HepG2 (cell line): Measurements from ENCODE around the gene PTGIR.

Experiments
- EP300 ChIP-seq, 3 experiments: sonication (generic) in 1 of 3; formaldehyde crosslinking in 1 of 3; IDR thresholded peaks; 2 replicates each; pipeline versions ENCODE4 v1.5.1 to v1.6.1; 2011 to 2020; ENCODE audit warnings: low read depth in 2 of 3, low read length in 2 of 3, borderline replicate concordance in 1 of 3, improper control_type of control experiment in 1 of 3, mild to moderate bottlenecking in 1 of 3, missing genetic modification reagents in 1 of 3, moderate library complexity in 1 of 3
- HCFC1 ChIP-seq: fragments of 150-350 bp; IDR thresholded peaks from 2 replicates; pipeline ENCODE4 v1.6.1; 2014; ENCODE audit warnings: low read depth, low read length
- NBN ChIP-seq: fragments of 450-650 bp; conservative IDR thresholded peaks from 2 replicates; pipeline ENCODE4 v1.6.1; 2017
- NFRKB ChIP-seq: fragments of 450-650 bp; IDR thresholded peaks from 2 replicates; pipeline ENCODE4 v1.6.1; 2017

GRCh38 chr19:46598372-46598917, 26.4 kb downstream of the PTGIR start:
- TF ChIP-seq NBN (no peak), NFRKB (no peak), EP300 (IDR thresholded peaks at IDR 0.05; ENCODE audit: low read depth in 2 of 2, low read length in 2 of 2) (no peak), EP300 (CRISPR knock-in tag; IDR thresholded peaks at IDR 0.05; ENCODE audit: borderline replicate concordance) (no peak), HCFC1 (no peak)
